ENCODE data around the gene CHAC1. TPM values are rescaled to one million over a fixed set of nuclear protein-coding genes. Genes with fewer than 3 reads are reported as not detected.

CHAC1 gene
- total RNA-seq, 1 experiment from 2014 or later: 8.6 TPM

DNA sequence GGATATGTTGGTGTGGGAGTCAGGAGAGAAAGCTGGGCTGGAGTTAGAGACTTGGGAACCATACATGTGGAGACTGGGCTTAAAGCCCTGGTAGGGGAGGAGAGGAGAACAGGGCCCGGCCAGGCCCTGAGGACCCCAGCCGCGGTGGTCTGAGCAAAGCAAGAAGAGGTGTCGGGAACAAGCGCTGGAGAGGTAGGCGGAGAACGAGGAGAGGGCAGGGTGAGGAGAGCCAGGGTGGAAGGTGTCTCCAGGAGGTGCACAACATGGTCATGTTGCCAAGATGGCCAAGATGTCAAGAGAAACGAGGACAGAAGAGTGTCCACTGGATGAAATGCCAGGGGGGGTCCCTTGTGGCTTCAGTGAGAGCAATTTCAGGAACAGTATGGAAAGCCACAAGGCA, 5.5 kb downstream of the CHAC1 start:
- BruUV-seq (replicated peaks): no TSS peak
- CTCF ChIA-PET: no interaction called here
- POLR2A ChIA-PET (ENCODE audit: unreplicated experiment): no interaction called here
- DNase-seq: no peak
- Histone ChIP-seq H3K27me3 (ENCODE audit: insufficient read depth, low read depth) (no peaks in the 10 kb centered on the region), H3K4me2 (no peak overlapping the region), H3K4me1 (replicated peaks; ENCODE audit: insufficient read depth) (peaks cover 15% of the 10 kb centered on the region), H3K27ac (no peak overlapping the region), H3K36me3 (ENCODE audit: low read depth) (0 out of 2 replicates have a peak, but pooled peaks cover 9% of the 10 kb centered on the region), H3F3A (ENCODE audit: insufficient read depth, low read depth) (no peaks in the 10 kb centered on the region), H3K4me3 (no peak overlapping the region), H4K20me1 (ENCODE audit: insufficient read depth) (peaks cover 28% of the 10 kb centered on the region), H2AFZ (no peak overlapping the region), H3K79me2 (ENCODE audit: low read depth) (0 out of 2 replicates have a peak, but pooled peaks cover 4% of the 10 kb centered on the region), H3K9me2 (ENCODE audit: insufficient read depth) (no peaks in the 10 kb centered on the region), H3K9me3 (ENCODE audit: insufficient read depth, low read depth) (no peaks in the 10 kb centered on the region)
- intact Hi-C loops (cut with micrococcal nuclease; ENCODE audit: unreplicated experiment): no loop called here
- TF ChIP-seq EZH2 (IDR thresholded peaks at IDR 0.05; ENCODE audit: low read depth): no peak
- TF ChIP-seq, protein P1, sequence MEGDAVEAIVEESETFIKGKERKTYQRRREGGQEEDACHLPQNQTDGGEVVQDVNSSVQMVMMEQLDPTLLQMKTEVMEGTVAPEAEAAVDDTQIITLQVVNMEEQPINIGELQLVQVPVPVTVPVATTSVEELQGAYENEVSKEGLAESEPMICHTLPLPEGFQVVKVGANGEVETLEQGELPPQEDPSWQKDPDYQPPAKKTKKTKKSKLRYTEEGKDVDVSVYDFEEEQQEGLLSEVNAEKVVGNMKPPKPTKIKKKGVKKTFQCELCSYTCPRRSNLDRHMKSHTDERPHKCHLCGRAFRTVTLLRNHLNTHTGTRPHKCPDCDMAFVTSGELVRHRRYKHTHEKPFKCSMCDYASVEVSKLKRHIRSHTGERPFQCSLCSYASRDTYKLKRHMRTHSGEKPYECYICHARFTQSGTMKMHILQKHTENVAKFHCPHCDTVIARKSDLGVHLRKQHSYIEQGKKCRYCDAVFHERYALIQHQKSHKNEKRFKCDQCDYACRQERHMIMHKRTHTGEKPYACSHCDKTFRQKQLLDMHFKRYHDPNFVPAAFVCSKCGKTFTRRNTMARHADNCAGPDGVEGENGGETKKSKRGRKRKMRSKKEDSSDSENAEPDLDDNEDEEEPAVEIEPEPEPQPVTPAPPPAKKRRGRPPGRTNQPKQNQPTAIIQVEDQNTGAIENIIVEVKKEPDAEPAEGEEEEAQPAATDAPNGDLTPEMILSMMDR (conservative IDR thresholded peaks at IDR 0.05): no peak

DNA sequence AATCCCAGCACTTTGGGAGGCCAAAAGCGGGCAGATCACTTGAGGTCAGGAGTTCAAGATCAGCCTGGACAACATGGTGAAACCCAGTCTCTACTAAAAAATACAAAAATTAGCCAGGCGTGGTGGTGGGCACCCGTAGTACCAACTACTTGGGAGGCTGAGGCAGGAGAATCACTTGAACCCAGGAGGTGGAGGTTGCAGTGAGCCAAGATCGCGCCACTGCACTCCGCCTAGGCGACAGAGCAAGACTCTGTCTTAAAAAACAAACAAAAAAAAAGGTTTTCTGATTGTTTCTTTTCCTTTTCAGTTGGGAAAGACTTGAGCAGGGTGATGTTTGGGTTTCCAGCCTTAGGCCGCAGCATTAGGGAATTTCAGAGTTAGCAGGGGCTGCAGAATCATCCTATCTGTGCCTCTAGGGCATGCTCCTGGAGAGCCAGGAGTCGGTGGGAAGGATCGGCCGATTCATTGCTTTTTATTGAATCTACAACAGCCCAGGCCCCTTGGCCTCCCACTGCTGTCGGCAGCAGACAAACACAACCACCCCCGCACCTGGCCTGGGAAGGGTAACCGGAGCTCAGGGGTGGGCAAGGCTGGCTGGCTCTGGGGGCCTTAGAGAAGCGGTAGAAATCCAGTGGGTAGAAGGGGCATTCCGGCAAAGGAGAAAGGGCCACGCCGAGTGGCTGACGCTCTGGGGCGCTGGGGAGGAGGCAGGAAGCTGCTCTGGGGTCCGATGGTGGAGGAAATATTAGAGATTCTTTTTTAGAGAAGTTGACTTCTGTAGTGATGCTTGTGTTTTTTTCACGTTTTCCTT, 6.3 kb downstream of the CHAC1 start:
- no peak for DNase-seq
- BruUV-seq (replicated peaks): no TSS peak
- ChIA-PET POLR2A (ENCODE audit: unreplicated experiment) (no interaction called here), CTCF (no interaction called here)
- Histone ChIP-seq H3F3A (ENCODE audit: insufficient read depth, low read depth) (no peaks in the 10 kb centered on the region), H3K79me2 (ENCODE audit: low read depth) (0 out of 2 replicates have a peak, but pooled peaks cover 4% of the 10 kb centered on the region), H2AFZ (no peak overlapping the region), H3K4me1 (replicated peaks; ENCODE audit: insufficient read depth) (peaks cover 11% of the 10 kb centered on the region), H3K36me3 (ENCODE audit: low read depth) (0 out of 2 replicates have a peak, but pooled peaks cover 4% of the 10 kb centered on the region), H3K9me2 (ENCODE audit: insufficient read depth) (no peaks in the 10 kb centered on the region), H3K9me3 (ENCODE audit: insufficient read depth, low read depth) (no peaks in the 10 kb centered on the region), H4K20me1 (ENCODE audit: insufficient read depth) (peaks cover 27% of the 10 kb centered on the region), H3K27me3 (ENCODE audit: insufficient read depth, low read depth) (no peaks in the 10 kb centered on the region), H3K27ac (no peak overlapping the region), H3K4me2 (no peak overlapping the region), H3K4me3 (no peak overlapping the region)
- TF ChIP-seq, protein P1 (conservative IDR thresholded peaks at IDR 0.05): no peak
- no peak for TF ChIP-seq EZH2 (IDR thresholded peaks at IDR 0.05; ENCODE audit: low read depth)
- intact Hi-C loops (cut with micrococcal nuclease; ENCODE audit: unreplicated experiment): no loop called here

DNA sequence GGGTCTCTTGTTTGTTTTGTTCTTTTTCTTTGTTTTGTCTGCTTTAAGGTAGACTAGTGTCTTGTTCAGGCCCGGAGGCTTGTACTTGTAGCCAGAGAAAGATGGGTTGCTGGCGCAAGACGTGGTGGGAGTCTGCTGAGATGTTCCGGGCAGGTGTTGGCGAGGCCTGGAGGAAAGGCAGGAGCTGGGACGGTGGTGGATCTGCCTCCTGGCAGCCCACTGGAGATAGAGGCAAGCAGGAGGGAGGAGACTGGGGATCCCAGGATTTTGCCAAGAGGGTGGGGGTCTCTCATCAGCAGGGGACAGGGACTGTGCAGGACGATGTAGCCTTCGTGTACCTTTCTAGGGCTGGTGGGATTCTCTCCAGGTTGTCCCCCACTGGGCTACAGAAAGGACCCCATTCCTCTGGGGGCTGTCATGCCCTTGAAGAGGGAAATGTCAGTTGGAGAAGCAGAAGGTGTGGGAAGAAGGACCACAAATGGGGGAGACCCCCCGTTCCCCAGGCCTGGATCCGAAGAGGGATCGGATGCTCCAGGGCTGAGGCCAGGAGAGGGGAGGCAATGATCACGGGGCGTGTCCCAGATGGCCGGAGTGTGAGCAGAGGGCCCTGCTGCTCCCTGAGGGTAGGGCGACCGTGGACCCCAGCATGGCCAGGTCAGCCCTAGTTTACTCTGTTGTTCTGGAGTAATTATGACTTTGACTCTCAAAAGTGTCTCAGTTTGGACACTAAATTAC, 7.0 kb downstream of the CHAC1 start:
- H3K79me2 ChIP-seq (ENCODE audit: low read depth): 0 out of 2 replicates have a peak, but pooled peaks cover 2% of the 10 kb centered on the region
- no peak for DNase-seq
- POLR2A ChIA-PET (ENCODE audit: unreplicated experiment): interaction anchor here (0.6 kb wide), 1 partner anchor 15 kb away, joined by 4 read pairs; no protein-coding TSS in a partner anchor
- H3K36me3 ChIP-seq (ENCODE audit: low read depth): 0 out of 2 replicates have a peak, but pooled peaks cover 4% of the 10 kb centered on the region
- no peak overlapping the region for H3K27ac ChIP-seq
- H3F3A ChIP-seq (ENCODE audit: insufficient read depth, low read depth): no peaks in the 10 kb centered on the region
- no peak overlapping the region for H3K4me3 ChIP-seq
- H3K27me3 ChIP-seq (ENCODE audit: insufficient read depth, low read depth): no peaks in the 10 kb centered on the region
- H3K9me3 ChIP-seq (ENCODE audit: insufficient read depth, low read depth): no peaks in the 10 kb centered on the region
- H2AFZ ChIP-seq: no peak overlapping the region
- 0 out of 2 replicates have a peak overlapping the region, but pooled peaks have one; percentile 19 for H3K4me2 ChIP-seq
- peaks cover 19% of the 10 kb centered on the region for H4K20me1 ChIP-seq (ENCODE audit: insufficient read depth)
- no TSS peak for BruUV-seq (replicated peaks)
- CTCF ChIA-PET: interaction anchor here (0.6 kb wide), 1 partner anchor 23 kb away, joined by 3 read pairs; no protein-coding TSS in a partner anchor
- intact Hi-C loops (cut with micrococcal nuclease; ENCODE audit: unreplicated experiment): no loop called here
- TF ChIP-seq, protein P1 (conservative IDR thresholded peaks at IDR 0.05): no peak
- no peak for TF ChIP-seq EZH2 (IDR thresholded peaks at IDR 0.05; ENCODE audit: low read depth)
- H3K4me1 ChIP-seq (replicated peaks; ENCODE audit: insufficient read depth): peaks cover 11% of the 10 kb centered on the region
- H3K9me2 ChIP-seq (ENCODE audit: insufficient read depth): no peaks in the 10 kb centered on the region

Data from PC-9 (cell line).